22Rv1 (cell line): ENCODE data around the gene ALG14.

ENCODE experiments used
- ZFX ChIP-seq: fragments of 450-650 bp; IDR thresholded peaks from 2 replicates; pipeline ENCODE4 v1.6.1; 2017; ENCODE audit warnings: antibody characterized with exemption, borderline replicate concordance
- TF ChIP-seq, protein P1 (sequence below): fragments of 450-650 bp; IDR thresholded peaks from 2 replicates; pipeline ENCODE4 v1.5.1; 2017; ENCODE audit warnings: mild to moderate bottlenecking

DNA sequence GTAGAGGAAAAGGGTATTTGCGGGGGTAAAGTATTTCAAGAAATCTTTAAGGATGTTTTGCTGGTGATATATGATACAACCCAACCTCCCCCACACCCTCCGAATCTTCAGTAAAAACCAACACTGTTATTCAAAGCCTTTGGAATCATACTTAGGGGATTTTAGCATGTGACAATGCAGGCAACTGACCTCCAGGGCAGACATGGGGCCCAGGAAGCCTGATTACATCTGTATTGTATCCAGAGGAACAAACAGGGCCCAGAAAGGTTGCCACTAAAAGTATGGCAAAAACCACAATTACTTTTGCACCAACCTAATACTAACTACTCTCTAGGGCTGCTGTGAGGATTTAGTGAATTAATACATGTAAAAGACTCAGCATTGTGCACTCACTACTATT, 102.0 kb downstream of the ALG14 start:
- TF ChIP-seq, protein P1, sequence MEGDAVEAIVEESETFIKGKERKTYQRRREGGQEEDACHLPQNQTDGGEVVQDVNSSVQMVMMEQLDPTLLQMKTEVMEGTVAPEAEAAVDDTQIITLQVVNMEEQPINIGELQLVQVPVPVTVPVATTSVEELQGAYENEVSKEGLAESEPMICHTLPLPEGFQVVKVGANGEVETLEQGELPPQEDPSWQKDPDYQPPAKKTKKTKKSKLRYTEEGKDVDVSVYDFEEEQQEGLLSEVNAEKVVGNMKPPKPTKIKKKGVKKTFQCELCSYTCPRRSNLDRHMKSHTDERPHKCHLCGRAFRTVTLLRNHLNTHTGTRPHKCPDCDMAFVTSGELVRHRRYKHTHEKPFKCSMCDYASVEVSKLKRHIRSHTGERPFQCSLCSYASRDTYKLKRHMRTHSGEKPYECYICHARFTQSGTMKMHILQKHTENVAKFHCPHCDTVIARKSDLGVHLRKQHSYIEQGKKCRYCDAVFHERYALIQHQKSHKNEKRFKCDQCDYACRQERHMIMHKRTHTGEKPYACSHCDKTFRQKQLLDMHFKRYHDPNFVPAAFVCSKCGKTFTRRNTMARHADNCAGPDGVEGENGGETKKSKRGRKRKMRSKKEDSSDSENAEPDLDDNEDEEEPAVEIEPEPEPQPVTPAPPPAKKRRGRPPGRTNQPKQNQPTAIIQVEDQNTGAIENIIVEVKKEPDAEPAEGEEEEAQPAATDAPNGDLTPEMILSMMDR = no peak
- no peak for TF ChIP-seq ZFX
